GM19099 (cell line): ENCODE results near the gene TAF3.

Source experiments
- POLR2A ChIP-seq: IDR thresholded peaks from 3 replicates; pipeline ENCODE4 v1.6.1; 2011; ENCODE audit warnings: low read depth; ENCODE audit not compliant: insufficient read length; ENCODE audit errors: extremely low read depth

TAF3 gene

GRCh38 chr10:7955446-7955845, 137.1 kb downstream of the TAF3 start:
- no peak for TF ChIP-seq POLR2A

GRCh38 chr10:7956508-7956907, 138.2 kb downstream of the TAF3 start:
- TF ChIP-seq POLR2A, result no peak

- no peak for TF ChIP-seq POLR2A
Observed at GRCh38 chr10:7957591-7957990, 139.3 kb downstream of the TAF3 start.

GRCh38 chr10:7958442-7958841, 140.1 kb downstream of the TAF3 start:
- no peak for TF ChIP-seq POLR2A

GRCh38 chr10:7960108-7960507, 141.8 kb downstream of the TAF3 start:
- no peak for TF ChIP-seq POLR2A

GRCh38 chr10:7962592-7962991, 144.3 kb downstream of the TAF3 start:
- TF ChIP-seq POLR2A, result no peak

GRCh38 chr10:7965457-7965856, 147.2 kb downstream of the TAF3 start:
- TF ChIP-seq POLR2A, result no peak

- no peak for TF ChIP-seq POLR2A
Observed at GRCh38 chr10:7967035-7967434, 148.7 kb downstream of the TAF3 start.

GRCh38 chr10:7968510-7969112, 150.3 kb downstream of the TAF3 start:
- TF ChIP-seq POLR2A, result no peak

GRCh38 chr10:7969623-7970022, 151.3 kb downstream of the TAF3 start:
- no peak for TF ChIP-seq POLR2A

- no peak for TF ChIP-seq POLR2A
Observed at GRCh38 chr10:7971949-7972348, 153.6 kb downstream of the TAF3 start.

- TF ChIP-seq POLR2A, result no peak
Observed at GRCh38 chr10:7972367-7972766, 154.1 kb downstream of the TAF3 start.

GRCh38 chr10:7980196-7980595, 161.9 kb downstream of the TAF3 start:
- TF ChIP-seq POLR2A, result no peak

GRCh38 chr10:7982727-7983126, 164.4 kb downstream of the TAF3 start:
- TF ChIP-seq POLR2A, result no peak

GRCh38 chr10:7984325-7984724, 166.0 kb downstream of the TAF3 start:
- no peak for TF ChIP-seq POLR2A

GRCh38 chr10:7984896-7985295, 166.6 kb downstream of the TAF3 start:
- no peak for TF ChIP-seq POLR2A

GRCh38 chr10:7986851-7987250, 168.5 kb downstream of the TAF3 start:
- TF ChIP-seq POLR2A, result no peak
